ENCODE data around the gene TMEM63C.

DNA sequence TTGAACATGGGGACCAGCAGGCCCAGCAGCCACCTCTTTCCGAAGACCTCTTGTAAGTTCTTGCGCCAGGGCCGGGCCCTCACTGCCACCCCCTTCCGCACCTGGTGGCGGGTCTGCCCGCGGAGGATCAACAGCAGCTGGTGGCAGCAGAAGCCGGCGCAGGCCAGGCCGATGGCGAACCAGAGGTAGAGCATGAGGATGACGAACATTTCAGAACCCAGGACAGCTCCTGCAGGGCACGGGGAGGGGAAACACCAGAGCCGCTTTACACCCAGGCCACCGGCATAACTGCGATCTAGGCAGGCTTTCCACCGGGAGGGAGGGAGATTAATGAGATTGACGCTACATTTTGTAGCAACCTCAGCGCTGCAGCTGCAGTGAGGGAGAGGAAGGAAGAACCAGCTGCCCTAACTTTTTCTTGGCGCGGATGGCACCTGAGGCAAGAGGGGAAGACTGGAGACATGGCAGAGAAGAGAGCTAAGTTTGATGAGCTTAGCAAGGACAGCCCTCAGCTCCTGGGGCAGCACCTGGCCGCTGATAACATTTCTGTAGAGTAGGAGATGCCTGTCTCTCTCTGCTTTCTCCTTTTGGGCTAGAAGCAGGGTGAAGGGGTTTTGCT is 47.8 kb upstream of the TMEM63C start:
- TF ChIP-seq EZH2phosphoT487 (IDR thresholded peaks at IDR 0.05; ENCODE audit: borderline replicate concordance, low read length) = no peak
- TF ChIP-seq, protein P1, sequence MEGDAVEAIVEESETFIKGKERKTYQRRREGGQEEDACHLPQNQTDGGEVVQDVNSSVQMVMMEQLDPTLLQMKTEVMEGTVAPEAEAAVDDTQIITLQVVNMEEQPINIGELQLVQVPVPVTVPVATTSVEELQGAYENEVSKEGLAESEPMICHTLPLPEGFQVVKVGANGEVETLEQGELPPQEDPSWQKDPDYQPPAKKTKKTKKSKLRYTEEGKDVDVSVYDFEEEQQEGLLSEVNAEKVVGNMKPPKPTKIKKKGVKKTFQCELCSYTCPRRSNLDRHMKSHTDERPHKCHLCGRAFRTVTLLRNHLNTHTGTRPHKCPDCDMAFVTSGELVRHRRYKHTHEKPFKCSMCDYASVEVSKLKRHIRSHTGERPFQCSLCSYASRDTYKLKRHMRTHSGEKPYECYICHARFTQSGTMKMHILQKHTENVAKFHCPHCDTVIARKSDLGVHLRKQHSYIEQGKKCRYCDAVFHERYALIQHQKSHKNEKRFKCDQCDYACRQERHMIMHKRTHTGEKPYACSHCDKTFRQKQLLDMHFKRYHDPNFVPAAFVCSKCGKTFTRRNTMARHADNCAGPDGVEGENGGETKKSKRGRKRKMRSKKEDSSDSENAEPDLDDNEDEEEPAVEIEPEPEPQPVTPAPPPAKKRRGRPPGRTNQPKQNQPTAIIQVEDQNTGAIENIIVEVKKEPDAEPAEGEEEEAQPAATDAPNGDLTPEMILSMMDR (conservative IDR thresholded peaks at IDR 0.05; ENCODE audit: low read depth, low read length) = no peak

Measured in PC-3 (cell line).